Right hindlimb (tissue), 1 donor: ENCODE results near the gene KCP.

ENCODE experiments used
- DNase-seq: peaks from one replicate; pipeline ENCODE4 v3.0.0-alpha.2; 2018

Gene KCP

GRCh38 chr7:128904381-128905197 lies 5.9 kb downstream of the KCP start:
- no peak for DNase-seq

GRCh38 chr7:128903621-128904361 lies 6.7 kb downstream of the KCP start:
- DNase-seq: no peak

- no peak for DNase-seq
Observed at GRCh38 chr7:128902761-128903585, 7.5 kb downstream of the KCP start.

GRCh38 chr7:128900237-128900636 lies 10.3 kb downstream of the KCP start:
- no peak for DNase-seq

GRCh38 chr7:128899392-128899791 lies 11.1 kb downstream of the KCP start:
- DNase-seq: no peak

- no peak for DNase-seq
Observed at GRCh38 chr7:128895320-128895719, 15.2 kb downstream of the KCP start.

- DNase-seq: no peak
Observed at GRCh38 chr7:128894101-128894440, 16.4 kb downstream of the KCP start.

GRCh38 chr7:128893251-128894100 lies 17.0 kb downstream of the KCP start:
- no peak for DNase-seq

GRCh38 chr7:128892521-128893250 lies 17.8 kb downstream of the KCP start:
- DNase-seq: no peak

GRCh38 chr7:128891942-128892269 lies 18.6 kb downstream of the KCP start:
- DNase-seq: no peak

- DNase-seq: peak; percentile 22
Observed at GRCh38 chr7:128891110-128891941, 19.2 kb downstream of the KCP start.

GRCh38 chr7:128890306-128891109 lies 20.0 kb downstream of the KCP start:
- DNase-seq: peak; percentile 19

- peak; percentile 9 for DNase-seq
Observed at GRCh38 chr7:128889121-128889520, 21.4 kb downstream of the KCP start.

- no peak for DNase-seq
Observed at GRCh38 chr7:128888756-128889095, 21.8 kb downstream of the KCP start.

- DNase-seq: no peak
Observed at GRCh38 chr7:128888039-128888755, 22.3 kb downstream of the KCP start.

GRCh38 chr7:128887169-128888038 lies 23.1 kb downstream of the KCP start:
- peak; percentile 16 for DNase-seq

GRCh38 chr7:128886391-128887168 lies 23.9 kb downstream of the KCP start:
- DNase-seq: peak; percentile 15
